ENCODE measurements around the gene LYG2. TPM values are rescaled to one million over a fixed set of nuclear protein-coding genes. Genes with fewer than 3 reads are reported as not detected.
"Not testable (repeated sequence)": the region's sequence is repeated elsewhere in the genome, so short reads cannot be mapped to it uniquely, and the experiment has no call there.

Gene LYG2, protein sequence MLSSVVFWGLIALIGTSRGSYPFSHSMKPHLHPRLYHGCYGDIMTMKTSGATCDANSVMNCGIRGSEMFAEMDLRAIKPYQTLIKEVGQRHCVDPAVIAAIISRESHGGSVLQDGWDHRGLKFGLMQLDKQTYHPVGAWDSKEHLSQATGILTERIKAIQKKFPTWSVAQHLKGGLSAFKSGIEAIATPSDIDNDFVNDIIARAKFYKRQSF
- total RNA-seq = not detected in 2 replicates
- long read RNA-seq = 0 reads

DNA sequence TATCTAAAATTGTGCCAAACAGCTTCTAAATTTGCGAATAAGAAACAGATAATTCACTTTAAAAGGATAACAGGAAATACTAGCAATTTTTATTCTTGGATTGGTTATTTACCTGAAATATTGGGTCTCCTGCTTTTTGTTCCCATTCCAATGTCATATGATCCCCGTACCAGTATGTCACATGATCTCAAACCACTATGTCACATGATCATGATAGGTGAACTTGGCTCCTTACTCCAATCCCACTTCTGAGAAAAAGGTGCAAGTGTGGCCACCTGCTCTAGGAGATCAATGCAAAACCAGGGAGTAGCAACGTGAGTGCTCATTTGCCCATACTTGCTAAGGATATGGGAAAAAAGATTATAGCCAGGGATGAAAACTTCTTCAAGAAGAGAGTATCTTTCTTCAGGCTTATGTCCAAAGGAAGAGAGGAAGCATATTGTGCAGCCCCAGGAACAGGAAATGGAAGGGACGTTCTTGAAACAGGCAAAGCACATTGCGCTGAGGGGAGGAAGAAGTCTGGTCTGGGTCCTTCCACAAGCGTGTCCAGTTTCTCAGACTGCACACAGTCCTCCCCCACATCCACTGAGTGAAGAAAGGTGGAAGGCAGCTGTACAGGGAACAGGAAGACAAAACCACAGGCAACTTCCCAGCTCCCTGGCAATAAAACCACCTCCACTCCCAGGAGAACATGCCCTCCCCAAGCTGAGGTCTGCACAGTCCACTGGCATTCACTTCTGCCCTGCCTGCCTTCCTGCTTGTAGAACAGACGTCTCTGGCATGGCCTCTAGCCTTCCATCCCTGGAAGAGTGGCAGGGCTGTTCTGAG, at the start of gene LYG2:
Gene LYG2, minus strand, starts transcription at position 176 of the 828 bp plus-strand sequence. CDS start 1,406 bp downstream, outside the sequence.
- H3K4me1 Mint-ChIP-seq (ENCODE audit: low read depth) = no peaks in the 10 kb centered on the region
- H3K36me3 Mint-ChIP-seq (ENCODE audit: insufficient read depth) = peaks cover 1% of the 10 kb centered on the region
- H3K9me3 Mint-ChIP-seq (ENCODE audit: low read depth) = peaks cover 7% of the 10 kb centered on the region

DNA sequence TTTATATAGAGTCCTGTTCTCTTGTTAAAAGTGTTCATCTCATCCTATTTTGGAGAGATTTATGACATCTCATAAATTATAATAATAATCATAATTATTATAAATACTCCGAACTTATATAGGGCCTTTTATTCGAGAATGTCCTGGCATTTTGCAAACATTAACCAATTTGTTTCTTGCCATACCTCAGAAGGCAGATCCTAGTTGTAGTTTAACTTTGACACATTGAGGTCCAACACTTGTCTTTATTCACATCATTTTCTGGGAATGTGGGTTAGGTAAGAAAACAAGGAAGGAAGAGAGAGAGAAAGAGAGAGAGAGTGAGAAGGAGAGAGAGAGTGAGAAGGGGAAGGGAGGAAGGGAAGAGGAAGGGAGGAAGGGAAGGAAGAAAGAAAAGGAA, 45.6 kb upstream of the LYG2 start, which contains the start of gene LYG1:
Gene LYG1, minus strand, starts transcription at position 101 of the 400 bp plus-strand sequence. CDS start 5,527 bp downstream, outside the sequence.
- not testable (repeated sequence) for H3K36me3 Mint-ChIP-seq (ENCODE audit: insufficient read depth); H3K4me3 Mint-ChIP-seq (ENCODE audit: low read depth); H3K27me3 Mint-ChIP-seq; DNase-seq (ENCODE audit: low spot score, unreplicated experiment); H3K27ac Mint-ChIP-seq; H3K4me1 Mint-ChIP-seq (ENCODE audit: low read depth); H3K9me3 Mint-ChIP-seq (ENCODE audit: low read depth)

More for the DNA sequence above, at the start of gene LYG2:
- no peak for DNase-seq (ENCODE audit: low spot score, unreplicated experiment)
- H3K27ac Mint-ChIP-seq = no peak within 1 kb of the TSS
- no peak for TF ChIP-seq CTCF (IDR thresholded peaks at IDR 0.05; ENCODE audit: unreplicated experiment)
- H3K4me3 Mint-ChIP-seq (ENCODE audit: low read depth) = no peak within 1 kb of the TSS
- H3K27me3 Mint-ChIP-seq = no peaks in the 10 kb centered on the region

DNA sequence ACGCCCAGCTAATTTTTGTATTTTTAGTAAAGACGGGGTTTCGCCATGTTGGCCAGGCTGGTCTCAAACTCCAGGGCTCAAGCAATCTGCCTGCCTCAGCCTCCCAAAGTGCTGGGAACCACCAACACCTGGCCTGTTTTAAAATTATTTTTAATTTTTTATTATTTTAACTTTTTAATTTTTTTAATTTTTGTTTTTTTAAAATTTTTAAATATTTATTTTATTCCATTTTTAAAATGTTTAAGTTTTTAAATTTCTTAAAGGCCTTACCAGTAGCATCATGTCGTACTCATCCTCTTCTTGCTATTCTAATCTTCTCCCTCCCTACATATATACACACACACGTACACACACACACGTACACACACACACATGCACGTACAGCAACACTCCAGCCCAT, 44.1 kb upstream of the LYG2 start:
- peaks cover 3% of the 10 kb centered on the region for H3K36me3 Mint-ChIP-seq (ENCODE audit: insufficient read depth)
- no peak for DNase-seq (ENCODE audit: low spot score, unreplicated experiment)
- no peak for TF ChIP-seq CTCF (IDR thresholded peaks at IDR 0.05; ENCODE audit: unreplicated experiment)
- no peaks in the 10 kb centered on the region for H3K9me3 Mint-ChIP-seq (ENCODE audit: low read depth)
- H3K27me3 Mint-ChIP-seq = no peaks in the 10 kb centered on the region
- H3K4me3 Mint-ChIP-seq (ENCODE audit: low read depth) = no peak overlapping the region
- H3K4me1 Mint-ChIP-seq (ENCODE audit: low read depth) = no peaks in the 10 kb centered on the region
- no peak overlapping the region for H3K27ac Mint-ChIP-seq

GRCh38 chr2:99297994-99298393, 42.5 kb upstream of the LYG2 start:
- DNase-seq (ENCODE audit: low spot score, unreplicated experiment) = no peak
- Mint-ChIP-seq H3K27me3 (no peaks in the 10 kb centered on the region), H3K4me3 (ENCODE audit: low read depth) (no peak overlapping the region), H3K9me3 (ENCODE audit: low read depth) (no peaks in the 10 kb centered on the region), H3K27ac (no peak overlapping the region), H3K4me1 (ENCODE audit: low read depth) (no peaks in the 10 kb centered on the region), H3K36me3 (ENCODE audit: insufficient read depth) (peaks cover 2% of the 10 kb centered on the region)
- TF ChIP-seq CTCF (IDR thresholded peaks at IDR 0.05; ENCODE audit: unreplicated experiment) = no peak

GRCh38 chr2:99285526-99285925, 30.1 kb upstream of the LYG2 start:
- TF ChIP-seq CTCF (IDR thresholded peaks at IDR 0.05; ENCODE audit: unreplicated experiment) = no peak
- DNase-seq (ENCODE audit: low spot score, unreplicated experiment) = no peak
- H3K36me3 Mint-ChIP-seq (ENCODE audit: insufficient read depth) = peaks cover 7% of the 10 kb centered on the region
- no peaks in the 10 kb centered on the region for H3K27me3 Mint-ChIP-seq
- H3K9me3 Mint-ChIP-seq (ENCODE audit: low read depth) = peaks cover under 1% of the 10 kb centered on the region
- H3K4me3 Mint-ChIP-seq (ENCODE audit: low read depth) = no peak overlapping the region
- no peak overlapping the region for H3K27ac Mint-ChIP-seq
- no peaks in the 10 kb centered on the region for H3K4me1 Mint-ChIP-seq (ENCODE audit: low read depth)
